Measurements from ENCODE around the gene COX4I1. TPM values are rescaled to one million over a fixed set of nuclear protein-coding genes. Genes with fewer than 3 reads are reported as not detected.

COX4I1 gene
- total and polyA plus RNA-seq, 10 of the 15 experiments (the other 5 are each of a cell fraction or from before 2014, with no cell fraction given): 480 to 1,889 (median 872) TPM

DNA sequence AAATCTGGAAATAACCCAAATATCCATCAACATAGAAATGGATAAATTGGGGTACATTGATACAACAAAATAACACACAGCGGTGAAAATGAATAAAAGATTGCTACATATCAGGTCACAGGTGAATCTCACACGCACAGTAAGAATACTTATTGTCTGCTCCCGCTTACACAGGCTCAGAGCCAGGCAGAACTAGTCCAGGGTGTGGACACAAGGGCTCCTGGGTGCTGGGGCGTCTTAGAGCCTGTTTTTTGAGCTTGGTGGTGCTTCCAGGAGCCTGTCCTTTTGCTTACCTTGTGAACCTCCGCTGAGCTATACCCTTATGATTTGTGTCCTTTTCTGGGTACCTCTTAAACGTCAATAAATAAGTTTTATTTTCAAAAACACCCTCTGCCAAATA is 28.8 kb upstream of the COX4I1 start:
- DNase-seq (ENCODE audit: low read depth, low spot score): no peak
- Histone ChIP-seq H3K9ac (ENCODE audit: control insufficient read depth, insufficient read depth, low read length) (no peak overlapping the region), H3K4me2 (ENCODE audit: control insufficient read depth, insufficient read depth) (no peak overlapping the region), H3K9me3 (replicated peaks; ENCODE audit: control insufficient read depth, insufficient read depth, low read length) (no peaks in the 10 kb centered on the region), H3K27ac (ENCODE audit: control insufficient read depth, insufficient read depth) (no peak overlapping the region), H2AFZ (ENCODE audit: control insufficient read depth, low read depth, low read length) (no peak overlapping the region), H3K79me2 (ENCODE audit: control insufficient read depth, insufficient read depth, low read length) (no peaks in the 10 kb centered on the region), H3K27me3 (replicated peaks in 1 of 2; ENCODE audit: control insufficient read depth in 2 of 2, insufficient read depth in 2 of 2, low read length in 1 of 2) (no peaks in the 10 kb centered on the region), H3K36me3 (ENCODE audit: control insufficient read depth in 2 of 2, insufficient read depth in 2 of 2, low read length in 1 of 2) (no peaks in the 10 kb centered on the region), H3K4me3 (no peak overlapping the region), H3K4me1 (ENCODE audit: control insufficient read depth, insufficient read depth, low read length) (no peaks in the 10 kb centered on the region), H4K20me1 (ENCODE audit: control insufficient read depth, insufficient read depth) (no peaks in the 10 kb centered on the region)
- ChIA-PET RAD21 (ENCODE audit: unreplicated experiment) (no interaction called here), CTCF (no interaction called here), POLR2A (no interaction called here), SMC1A (ENCODE audit: uncharacterized antibody, unreplicated experiment) (no interaction called here)
- intact Hi-C loops (cut with micrococcal nuclease; ENCODE audit: unreplicated experiment): no loop called here
- no peak for FAIRE-seq
- no TSS peak for BruUV-seq (replicated peaks)
- in situ Hi-C loops (cut with MboI): no loop called here
- 97% methylated on average over 6 of the region's 6 CpGs for WGBS (ENCODE audit: insufficient coverage, insufficient replicate concordance, low lambda C conversion rate, missing lambda C conversion rate)
- ATAC-seq: no peak
- TF ChIP-seq IKZF1 (conservative IDR thresholded peaks at IDR 0.05) (no peak), RCOR1 (conservative IDR thresholded peaks at IDR 0.05; ENCODE audit: low read depth, low read length) (no peak), CEBPB (IDR thresholded peaks at IDR 0.05; ENCODE audit: borderline replicate concordance in 1 of 2, low read depth in 2 of 2, low read length in 2 of 2) (no peak), FOXK2 (IDR thresholded peaks at IDR 0.05) (no peak), WRNIP1 (IDR thresholded peaks at IDR 0.05; ENCODE audit: borderline replicate concordance, low read depth, low read length) (no peak), ZNF207 (IDR thresholded peaks at IDR 0.05; ENCODE audit: borderline replicate concordance) (no peak), HDGF (IDR thresholded peaks at IDR 0.05) (no peak), NRF1 (conservative IDR thresholded peaks at IDR 0.05; ENCODE audit: low read depth, low read length) (no peak), CREB1 (IDR thresholded peaks at IDR 0.05; ENCODE audit: low read depth) (no peak), GABPA (IDR thresholded peaks at IDR 0.05; ENCODE audit: low read depth) (no peak), SUZ12 (IDR thresholded peaks at IDR 0.05; ENCODE audit: unreplicated experiment) (no peak), BRCA1 (IDR thresholded peaks at IDR 0.05; ENCODE audit: low read depth, low read length) (no peak), YY1 (IDR thresholded peaks at IDR 0.05; ENCODE audit: low read depth, low read length) (no peak), KAT2A (conservative IDR thresholded peaks at IDR 0.05; ENCODE audit: control insufficient read depth, low read depth, low read length) (no peak), LARP7 (IDR thresholded peaks at IDR 0.05) (no peak), HDAC2 (IDR thresholded peaks at IDR 0.05) (no peak)
- TF ChIP-seq, protein P1, sequence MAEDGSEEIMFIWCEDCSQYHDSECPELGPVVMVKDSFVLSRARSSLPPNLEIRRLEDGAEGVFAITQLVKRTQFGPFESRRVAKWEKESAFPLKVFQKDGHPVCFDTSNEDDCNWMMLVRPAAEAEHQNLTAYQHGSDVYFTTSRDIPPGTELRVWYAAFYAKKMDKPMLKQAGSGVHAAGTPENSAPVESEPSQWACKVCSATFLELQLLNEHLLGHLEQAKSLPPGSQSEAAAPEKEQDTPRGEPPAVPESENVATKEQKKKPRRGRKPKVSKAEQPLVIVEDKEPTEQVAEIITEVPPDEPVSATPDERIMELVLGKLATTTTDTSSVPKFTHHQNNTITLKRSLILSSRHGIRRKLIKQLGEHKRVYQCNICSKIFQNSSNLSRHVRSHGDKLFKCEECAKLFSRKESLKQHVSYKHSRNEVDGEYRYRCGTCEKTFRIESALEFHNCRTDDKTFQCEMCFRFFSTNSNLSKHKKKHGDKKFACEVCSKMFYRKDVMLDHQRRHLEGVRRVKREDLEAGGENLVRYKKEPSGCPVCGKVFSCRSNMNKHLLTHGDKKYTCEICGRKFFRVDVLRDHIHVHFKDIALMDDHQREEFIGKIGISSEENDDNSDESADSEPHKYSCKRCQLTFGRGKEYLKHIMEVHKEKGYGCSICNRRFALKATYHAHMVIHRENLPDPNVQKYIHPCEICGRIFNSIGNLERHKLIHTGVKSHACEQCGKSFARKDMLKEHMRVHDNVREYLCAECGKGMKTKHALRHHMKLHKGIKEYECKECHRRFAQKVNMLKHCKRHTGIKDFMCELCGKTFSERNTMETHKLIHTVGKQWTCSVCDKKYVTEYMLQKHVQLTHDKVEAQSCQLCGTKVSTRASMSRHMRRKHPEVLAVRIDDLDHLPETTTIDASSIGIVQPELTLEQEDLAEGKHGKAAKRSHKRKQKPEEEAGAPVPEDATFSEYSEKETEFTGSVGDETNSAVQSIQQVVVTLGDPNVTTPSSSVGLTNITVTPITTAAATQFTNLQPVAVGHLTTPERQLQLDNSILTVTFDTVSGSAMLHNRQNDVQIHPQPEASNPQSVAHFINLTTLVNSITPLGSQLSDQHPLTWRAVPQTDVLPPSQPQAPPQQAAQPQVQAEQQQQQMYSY (CRISPR knock-in tag; IDR thresholded peaks at IDR 0.05): no peak
- TF ChIP-seq, protein P2, sequence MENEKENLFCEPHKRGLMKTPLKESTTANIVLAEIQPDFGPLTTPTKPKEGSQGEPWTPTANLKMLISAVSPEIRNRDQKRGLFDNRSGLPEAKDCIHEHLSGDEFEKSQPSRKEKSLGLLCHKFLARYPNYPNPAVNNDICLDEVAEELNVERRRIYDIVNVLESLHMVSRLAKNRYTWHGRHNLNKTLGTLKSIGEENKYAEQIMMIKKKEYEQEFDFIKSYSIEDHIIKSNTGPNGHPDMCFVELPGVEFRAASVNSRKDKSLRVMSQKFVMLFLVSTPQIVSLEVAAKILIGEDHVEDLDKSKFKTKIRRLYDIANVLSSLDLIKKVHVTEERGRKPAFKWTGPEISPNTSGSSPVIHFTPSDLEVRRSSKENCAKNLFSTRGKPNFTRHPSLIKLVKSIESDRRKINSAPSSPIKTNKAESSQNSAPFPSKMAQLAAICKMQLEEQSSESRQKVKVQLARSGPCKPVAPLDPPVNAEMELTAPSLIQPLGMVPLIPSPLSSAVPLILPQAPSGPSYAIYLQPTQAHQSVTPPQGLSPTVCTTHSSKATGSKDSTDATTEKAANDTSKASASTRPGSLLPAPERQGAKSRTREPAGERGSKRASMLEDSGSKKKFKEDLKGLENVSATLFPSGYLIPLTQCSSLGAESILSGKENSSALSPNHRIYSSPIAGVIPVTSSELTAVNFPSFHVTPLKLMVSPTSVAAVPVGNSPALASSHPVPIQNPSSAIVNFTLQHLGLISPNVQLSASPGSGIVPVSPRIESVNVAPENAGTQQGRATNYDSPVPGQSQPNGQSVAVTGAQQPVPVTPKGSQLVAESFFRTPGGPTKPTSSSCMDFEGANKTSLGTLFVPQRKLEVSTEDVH (IDR thresholded peaks at IDR 0.05; ENCODE audit: low read depth, partially characterized antibody): no peak

All from GM12878 (cell line).